Choroid plexus epithelial cell (primary cell): ENCODE data around the gene VRK3.

ENCODE experiments used
- DNase-seq: peaks from one replicate; pipeline ENCODE4 v3.0.0-alpha.2; 2010; ENCODE audit warnings: low read depth
- H3K4me3 ChIP-seq: 2 replicates; pipeline ENCODE4 v1.5.1; 2011; ENCODE audit warnings: low read depth, mild to moderate bottlenecking, control low read depth, low read length, moderate library complexity
- TF ChIP-seq, protein P1 (sequence below): conservative IDR thresholded peaks from 2 replicates; pipeline ENCODE4 v1.5.1; 2011; ENCODE audit warnings: low read depth, mild to moderate bottlenecking, control low read depth, inconsistent platforms, low read length, moderate library complexity

Gene VRK3

DNA sequence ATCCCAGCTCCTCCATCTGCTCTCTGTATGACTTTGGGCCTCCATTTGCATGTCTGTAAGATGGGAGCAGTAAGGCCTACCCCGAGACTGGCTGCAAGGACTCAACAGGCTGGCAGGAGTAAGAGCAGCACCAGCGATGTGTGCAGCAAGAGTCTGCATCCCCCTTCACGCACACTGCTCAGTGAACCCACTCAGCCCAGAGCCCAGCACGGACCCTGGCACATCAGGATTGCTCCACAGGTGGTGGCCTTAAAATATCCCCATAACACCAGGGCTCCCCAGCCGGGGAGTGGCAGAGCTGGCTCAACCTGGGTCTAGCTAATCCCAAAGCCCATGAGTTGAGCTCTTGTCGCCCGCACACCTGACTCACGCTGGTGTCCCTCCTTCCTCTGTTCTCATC lies 23.4 kb downstream of the VRK3 start:
- TF ChIP-seq, protein P1, sequence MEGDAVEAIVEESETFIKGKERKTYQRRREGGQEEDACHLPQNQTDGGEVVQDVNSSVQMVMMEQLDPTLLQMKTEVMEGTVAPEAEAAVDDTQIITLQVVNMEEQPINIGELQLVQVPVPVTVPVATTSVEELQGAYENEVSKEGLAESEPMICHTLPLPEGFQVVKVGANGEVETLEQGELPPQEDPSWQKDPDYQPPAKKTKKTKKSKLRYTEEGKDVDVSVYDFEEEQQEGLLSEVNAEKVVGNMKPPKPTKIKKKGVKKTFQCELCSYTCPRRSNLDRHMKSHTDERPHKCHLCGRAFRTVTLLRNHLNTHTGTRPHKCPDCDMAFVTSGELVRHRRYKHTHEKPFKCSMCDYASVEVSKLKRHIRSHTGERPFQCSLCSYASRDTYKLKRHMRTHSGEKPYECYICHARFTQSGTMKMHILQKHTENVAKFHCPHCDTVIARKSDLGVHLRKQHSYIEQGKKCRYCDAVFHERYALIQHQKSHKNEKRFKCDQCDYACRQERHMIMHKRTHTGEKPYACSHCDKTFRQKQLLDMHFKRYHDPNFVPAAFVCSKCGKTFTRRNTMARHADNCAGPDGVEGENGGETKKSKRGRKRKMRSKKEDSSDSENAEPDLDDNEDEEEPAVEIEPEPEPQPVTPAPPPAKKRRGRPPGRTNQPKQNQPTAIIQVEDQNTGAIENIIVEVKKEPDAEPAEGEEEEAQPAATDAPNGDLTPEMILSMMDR, result no peak
- no peak for DNase-seq
- H3K4me3 ChIP-seq, result no peak overlapping the region

DNA sequence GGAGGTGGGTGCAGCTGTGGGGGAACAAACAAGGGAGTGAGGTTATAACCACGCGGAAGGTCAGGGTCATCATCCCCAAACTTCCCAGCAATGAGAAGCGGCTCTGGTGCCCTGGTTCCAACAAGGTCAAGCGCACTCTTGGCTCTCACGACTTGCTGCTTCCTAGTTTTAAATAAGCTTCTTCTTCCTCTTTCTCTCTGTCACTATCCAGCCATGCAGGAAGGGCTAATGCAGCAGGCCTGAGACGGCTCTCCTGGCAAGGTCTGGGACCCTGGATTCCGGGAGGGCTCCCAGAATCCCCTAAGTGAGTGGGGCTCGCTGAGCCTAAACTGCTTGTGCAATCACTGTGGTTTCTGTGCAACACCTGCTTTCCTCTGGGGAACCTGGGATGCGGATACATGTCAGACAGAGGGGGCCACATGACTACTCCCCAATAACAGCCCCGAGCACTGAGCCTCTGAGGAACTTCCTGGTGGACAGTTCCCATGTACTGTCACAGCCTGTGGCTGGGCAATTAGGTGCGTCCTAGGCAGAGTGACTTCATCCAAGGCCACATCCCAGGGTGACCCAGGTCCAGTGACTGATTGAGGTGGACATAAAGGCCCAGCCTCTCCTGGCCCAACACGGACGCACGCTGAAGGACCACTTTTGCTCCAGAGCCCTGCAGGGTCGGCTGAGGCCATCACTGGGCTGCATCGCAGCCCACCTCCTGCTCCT lies 24.2 kb downstream of the VRK3 start:
- no peak for DNase-seq
- no peak overlapping the region for H3K4me3 ChIP-seq
- TF ChIP-seq, protein P1, result no peak

DNA sequence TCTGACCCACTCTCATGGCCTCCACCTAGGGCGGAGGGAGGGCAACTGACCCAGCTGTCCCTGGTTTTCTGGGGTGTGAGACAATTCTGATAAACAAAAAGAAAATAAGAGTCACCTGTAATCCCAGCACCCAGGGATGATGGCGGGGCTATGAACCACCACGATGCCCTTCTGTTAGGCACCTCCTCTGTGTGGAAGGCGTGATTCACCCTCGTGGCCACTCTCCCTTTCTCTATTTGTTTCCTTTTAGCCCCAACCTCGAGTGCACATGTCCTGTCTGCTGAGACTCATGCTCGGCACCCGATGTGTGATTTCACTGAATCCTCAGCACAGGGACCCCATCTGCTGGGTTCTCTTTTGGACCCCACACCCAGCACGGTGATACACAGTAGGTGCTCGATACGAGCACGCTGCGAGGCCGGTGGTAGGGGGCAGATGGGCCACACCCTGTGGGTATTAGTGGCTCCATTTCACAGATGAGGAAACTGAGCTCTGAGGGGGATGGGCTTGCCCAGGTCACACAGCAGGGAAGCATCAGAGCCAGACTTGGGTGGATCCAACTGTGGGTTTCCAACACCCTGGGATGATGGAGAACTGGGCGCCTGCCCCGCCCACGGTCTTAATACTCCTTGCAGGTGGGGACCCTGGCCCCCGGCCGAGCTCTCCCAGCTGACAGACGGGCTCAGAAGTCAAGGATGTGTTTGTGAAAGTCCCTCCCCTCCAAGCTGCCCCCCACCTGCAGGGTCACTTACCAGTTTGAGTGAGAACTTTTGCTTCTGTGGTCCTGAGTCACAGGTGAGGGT lies 24.9 kb downstream of the VRK3 start:
- H3K4me3 ChIP-seq, result no peak overlapping the region
- DNase-seq, result no peak
- TF ChIP-seq, protein P1, result no peak

DNA sequence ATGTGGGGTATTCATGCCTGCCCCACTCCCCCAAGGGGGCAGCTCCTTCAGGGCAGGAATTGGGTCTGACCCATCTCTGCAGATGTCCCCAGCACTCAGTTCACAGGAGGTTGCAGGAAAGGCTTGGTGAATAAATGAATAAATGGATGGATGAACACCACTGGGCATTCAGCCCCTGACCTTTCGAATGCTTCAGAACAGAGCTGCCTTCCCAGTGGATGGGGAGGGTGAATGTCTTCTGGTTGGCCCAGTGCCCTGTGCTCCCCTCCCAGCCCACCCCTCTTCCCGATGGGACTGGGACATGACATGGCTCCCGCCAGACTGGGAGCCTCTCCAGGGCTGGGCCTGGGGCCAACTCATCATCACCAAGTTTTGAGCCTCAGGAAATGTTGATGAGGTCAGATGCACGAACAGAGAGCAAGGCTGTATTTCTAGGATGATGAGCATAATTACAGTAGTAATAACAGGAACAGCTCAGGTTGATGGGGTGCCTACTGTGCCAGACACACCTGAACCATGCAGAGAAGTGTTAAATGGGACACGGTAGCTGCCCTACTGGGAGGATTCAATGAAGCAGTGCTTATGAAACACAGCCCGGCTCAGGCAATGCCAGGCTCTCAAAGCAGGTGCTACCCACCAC lies 25.7 kb downstream of the VRK3 start:
- no peak overlapping the region for H3K4me3 ChIP-seq
- DNase-seq, result no peak
- TF ChIP-seq, protein P1, result no peak

DNA sequence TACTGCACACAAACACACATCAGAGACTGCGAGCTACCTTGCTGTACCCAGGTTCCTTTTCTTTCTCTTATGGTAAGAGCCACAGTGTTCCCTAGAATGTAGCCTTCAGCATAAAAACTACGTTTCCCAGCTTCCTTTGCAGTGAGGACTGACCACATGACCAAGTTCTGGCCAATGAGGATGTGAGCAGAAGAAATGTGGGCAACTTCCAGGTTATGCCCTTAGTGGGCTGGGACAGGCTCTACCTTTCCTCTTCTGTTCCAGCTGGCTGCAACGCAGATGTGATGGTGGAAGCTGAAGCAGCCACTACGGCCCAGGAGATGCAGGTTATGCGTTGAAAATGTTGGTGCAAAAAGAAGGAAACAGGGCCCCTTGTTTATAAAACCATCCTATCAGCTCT lies 27.5 kb downstream of the VRK3 start:
- TF ChIP-seq, protein P1, result no peak
- DNase-seq, result peak; percentile 50
- H3K4me3 ChIP-seq, result no peak overlapping the region

DNA sequence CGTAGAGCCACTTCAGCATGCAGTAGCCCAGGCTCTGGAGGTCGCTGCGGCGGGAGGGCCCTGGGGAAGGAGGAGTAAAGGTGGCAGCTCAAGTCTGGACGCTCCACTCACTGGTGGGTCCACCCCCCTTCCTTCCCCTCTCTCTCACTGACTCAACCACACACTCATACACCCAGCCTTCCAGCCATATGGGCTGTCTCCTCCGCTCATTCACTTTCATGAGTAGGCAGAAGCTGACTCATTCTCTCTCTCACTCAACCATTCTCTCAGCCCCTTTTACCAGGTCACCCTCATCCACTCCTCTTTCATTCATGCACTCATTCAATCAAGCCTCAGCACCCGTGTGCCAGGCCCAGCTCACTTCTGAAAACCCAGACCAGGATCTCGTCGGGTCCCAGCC lies 36.7 kb downstream of the VRK3 start:
- no peak overlapping the region for H3K4me3 ChIP-seq
- DNase-seq, result peak; percentile 19
- TF ChIP-seq, protein P1, result no peak
